Measurements from ENCODE around the gene KCTD4. TPM values are rescaled to one million over a fixed set of nuclear protein-coding genes. Genes with fewer than 3 reads are reported as not detected.

The KCTD4 gene
- 0.35 and 0.53 TPM in 2 replicates for total RNA-seq (ENCODE audit: low replicate concordance)

GRCh38 chr13:45200701-45201232 lies at the start of gene KCTD4:
Gene KCTD4 (minus strand): TSS chr13:45201045. CDS start chr13:45194567, 6,478 bp downstream.

Other genes starting within 250 kb of the KCTD4 start
- 0.94 and 1.8 TPM in 2 replicates for gene NUFIP1, start 211.6 kb downstream of the KCTD4 start, total RNA-seq (ENCODE audit: low replicate concordance)
- 21.5 and 21.6 TPM in 2 replicates for gene GPALPP1, start 211.5 kb downstream of the KCTD4 start, total RNA-seq (ENCODE audit: low replicate concordance)
- 8.9 and 23.8 TPM in 2 replicates for gene GTF2F2, start 80.5 kb downstream of the KCTD4 start, total RNA-seq (ENCODE audit: low replicate concordance)
- gene TPT1, start 140.1 kb upstream of the KCTD4 start, total RNA-seq (ENCODE audit: low replicate concordance): 2,880 and 6,564 TPM in 2 replicates
- gene SLC25A30, start 217.3 kb upstream of the KCTD4 start, total RNA-seq (ENCODE audit: low replicate concordance): 10.7 and 29.4 TPM in 2 replicates